Cardiac septum (tissue), 1 donor: ENCODE data around the gene NUP62CL. TPM values are rescaled to one million over a fixed set of nuclear protein-coding genes. Genes with fewer than 3 reads are reported as not detected.

Source experiments
- DNase-seq: peaks from one replicate; pipeline ENCODE4 v3.0.0-alpha.2; 2020; ENCODE audit warnings: low spot score
- intact Hi-C: fragments of 100-400 bp; cut with DNase I; formaldehyde crosslinking; loops from one replicate; pipeline ENCODE4 v1.14.0; 2022
- total RNA-seq: library from RNA; stranded (reverse); fragmentation: NEBNext Ultra II Directional; extraction: Animal tissue kit (Norgen Biotek cat#: 25700); gene quantifications from one replicate; pipeline ENCODE4 v1.2.1, GENCODE V29; 2021
- donor health status: DM: no; HTN: no; CAD: no.

NUP62CL gene
- total RNA-seq, 1 donor from 2014 or later: 1.3 TPM

DNA sequence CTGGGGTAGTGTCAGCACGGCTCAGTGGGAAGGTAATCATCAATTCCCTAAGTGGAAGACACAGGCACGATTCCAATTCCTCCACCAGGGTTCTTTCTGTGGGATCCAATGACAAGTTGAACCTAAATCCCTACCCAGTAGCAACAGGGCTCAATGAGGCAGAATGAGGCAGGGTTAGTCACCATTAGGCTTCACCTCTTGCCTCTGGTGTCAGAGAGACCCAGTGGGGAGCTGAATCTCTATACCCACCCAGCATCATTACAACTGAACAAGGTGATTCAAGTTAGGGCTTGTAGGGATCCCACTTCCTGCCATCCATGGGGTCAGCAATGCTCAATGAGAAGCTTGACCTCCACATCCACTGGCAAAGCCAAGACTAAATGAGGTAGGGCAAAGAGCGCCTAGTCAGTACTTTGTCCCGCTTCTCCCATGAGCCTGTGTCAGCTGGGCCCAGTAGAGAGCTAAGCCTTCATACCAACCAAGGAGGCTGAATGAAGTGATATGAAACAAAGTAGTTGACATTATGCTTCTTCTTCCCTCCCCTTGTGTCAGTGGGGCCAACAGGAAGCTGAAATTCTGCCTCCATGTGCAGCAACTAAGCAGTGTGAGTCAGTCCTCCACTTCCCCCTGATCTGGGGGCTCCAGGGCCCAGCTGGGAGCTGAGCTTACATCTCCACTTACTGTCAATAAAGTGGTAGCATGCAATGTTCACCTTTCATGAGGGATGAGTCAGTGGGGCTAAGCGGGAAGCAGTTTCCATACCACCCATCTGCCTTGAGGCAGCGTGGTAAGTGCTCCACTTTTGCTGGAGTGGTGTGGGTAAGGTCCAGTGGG, 51.2 kb downstream of the NUP62CL start:
- intact Hi-C loops: no loop called here
- no peak for DNase-seq

DNA sequence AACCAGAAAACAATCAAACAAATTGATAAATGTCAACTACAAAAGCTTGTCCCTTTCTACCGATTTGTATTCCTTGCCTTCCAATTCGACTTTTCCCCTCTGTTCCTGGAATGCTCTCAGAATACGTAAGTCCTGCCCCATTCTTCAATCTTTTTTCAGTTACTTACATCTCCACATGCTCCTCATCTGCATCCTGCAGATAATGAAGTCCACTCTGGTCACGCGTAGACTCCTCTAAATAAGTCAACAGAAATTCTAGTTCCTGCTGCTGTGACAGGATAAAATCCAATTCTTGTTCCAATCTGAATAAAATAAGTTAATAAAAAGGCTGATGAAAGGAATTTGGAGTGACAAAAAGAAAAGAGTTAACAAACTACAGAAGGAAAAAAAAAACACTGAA, 53.2 kb downstream of the NUP62CL start:
- intact Hi-C loops: no loop called here
- no peak for DNase-seq

DNA sequence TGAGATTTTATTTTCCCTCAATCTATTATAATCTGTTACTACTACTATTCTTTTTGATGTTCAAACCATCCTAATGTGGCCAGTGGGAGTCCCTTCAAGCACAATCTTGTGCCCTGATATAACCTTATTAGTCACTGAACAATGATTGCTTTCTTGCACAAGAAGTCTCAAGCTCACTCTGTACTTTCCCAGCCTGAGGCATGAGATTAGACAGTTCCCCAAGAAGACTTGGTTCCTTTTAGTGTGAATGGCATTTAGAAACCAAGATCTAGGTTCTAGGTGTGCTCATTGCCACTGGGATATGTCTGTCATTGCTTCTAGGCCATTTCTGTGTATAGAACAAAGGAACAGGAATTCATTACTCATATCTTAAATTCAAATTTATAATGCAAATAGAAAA, 59.6 kb downstream of the NUP62CL start:
- intact Hi-C loops: no loop called here
- no peak for DNase-seq

DNA sequence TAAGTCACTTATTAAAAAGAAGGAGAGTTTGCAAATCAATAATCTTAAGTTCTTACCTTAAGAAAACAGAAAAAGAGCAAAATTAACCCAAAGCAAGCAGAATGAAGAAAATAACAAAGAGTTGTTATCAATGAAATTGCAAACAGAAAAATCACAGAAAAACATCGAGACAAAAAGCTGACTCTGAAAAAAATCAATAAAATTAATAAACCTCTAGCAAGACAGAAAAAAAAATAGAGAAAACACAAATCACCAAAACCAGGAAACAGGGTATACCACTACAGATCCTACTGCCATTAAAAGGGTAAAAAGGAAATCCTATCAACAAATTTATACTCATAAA, 70.3 kb downstream of the NUP62CL start:
- intact Hi-C loops: no loop called here
- DNase-seq: no peak

DNA sequence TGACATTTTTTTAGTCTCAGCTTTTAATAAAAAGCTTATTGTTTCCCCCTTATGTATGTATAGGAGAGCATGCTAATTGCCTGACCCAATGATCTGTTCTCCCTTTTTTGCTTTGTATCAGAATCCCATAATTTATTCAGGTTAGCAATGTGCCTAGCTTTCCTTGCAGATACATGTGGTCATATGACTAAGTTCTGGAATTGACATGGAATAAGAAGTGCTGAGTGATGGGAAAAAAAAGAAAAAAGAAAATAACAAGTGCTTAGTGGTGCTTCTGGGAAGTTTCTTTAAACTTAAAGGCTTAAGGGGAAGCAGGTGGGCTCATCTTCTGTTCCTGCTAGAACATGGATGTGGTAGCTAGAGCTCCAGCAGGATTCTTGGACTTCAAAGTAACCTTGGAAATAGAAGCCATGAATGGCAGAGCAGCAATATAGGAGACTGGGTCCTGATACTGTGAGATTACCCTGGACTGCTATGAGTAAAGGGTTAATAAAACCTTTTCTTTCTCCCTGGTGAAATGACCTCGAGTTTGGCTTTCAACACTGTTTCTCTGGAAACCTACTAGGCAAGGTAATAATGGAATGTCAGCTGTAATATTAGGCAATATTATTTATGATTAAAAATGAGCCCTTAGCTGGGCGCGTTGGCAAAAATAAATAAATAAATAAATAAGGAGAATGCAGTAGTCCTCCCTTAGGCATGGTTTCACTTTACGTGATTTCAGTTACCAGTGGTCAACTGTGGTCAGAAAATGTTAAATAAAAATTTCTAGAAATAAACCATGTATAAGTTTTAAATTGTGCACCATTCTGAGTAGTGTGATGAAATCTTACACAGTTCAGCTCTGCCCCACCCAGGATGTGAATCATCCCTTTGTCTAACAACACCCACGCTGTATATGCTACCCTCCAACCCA, 70.9 kb downstream of the NUP62CL start:
- intact Hi-C loops: no loop called here
- DNase-seq: no peak

DNA sequence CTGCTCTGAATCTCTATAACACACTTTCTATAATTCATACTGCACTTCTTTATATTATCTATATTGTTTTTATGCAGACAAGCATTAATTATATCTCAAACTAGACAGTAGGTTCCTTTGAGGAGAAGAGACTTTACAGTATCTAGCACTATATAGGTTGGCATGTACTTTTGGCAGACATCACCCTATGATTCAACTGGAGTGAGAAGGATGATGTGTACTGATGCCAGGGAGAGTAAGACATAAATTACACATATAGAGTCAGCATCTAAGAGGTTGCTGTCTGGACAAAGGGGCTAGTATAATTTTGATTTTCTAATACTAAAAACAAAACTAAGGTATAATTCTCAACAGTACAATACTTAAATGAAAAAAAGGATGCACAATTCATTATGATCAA, 82.5 kb downstream of the NUP62CL start:
- intact Hi-C loops: no loop called here
- DNase-seq: no peak

DNA sequence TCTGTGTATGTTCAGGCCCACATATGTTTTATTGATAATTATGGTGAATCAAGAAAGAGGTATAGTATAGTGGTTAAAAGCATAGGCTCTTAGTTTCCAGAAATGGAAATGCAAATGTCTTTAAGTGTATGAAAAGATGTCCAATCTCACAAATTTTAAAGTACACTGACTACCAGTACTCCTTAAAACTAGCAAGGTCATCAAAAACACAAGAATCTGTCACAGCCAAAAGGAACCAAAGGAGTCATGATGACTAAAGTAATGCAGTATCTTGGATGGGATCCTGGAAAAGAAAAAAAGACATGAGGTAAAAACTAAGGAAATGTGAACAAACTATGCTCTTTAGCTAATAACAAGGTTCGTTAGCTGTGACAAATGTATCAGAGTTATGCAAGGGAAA, 87.0 kb downstream of the NUP62CL start:
- intact Hi-C loops: no loop called here
- DNase-seq: no peak

DNA sequence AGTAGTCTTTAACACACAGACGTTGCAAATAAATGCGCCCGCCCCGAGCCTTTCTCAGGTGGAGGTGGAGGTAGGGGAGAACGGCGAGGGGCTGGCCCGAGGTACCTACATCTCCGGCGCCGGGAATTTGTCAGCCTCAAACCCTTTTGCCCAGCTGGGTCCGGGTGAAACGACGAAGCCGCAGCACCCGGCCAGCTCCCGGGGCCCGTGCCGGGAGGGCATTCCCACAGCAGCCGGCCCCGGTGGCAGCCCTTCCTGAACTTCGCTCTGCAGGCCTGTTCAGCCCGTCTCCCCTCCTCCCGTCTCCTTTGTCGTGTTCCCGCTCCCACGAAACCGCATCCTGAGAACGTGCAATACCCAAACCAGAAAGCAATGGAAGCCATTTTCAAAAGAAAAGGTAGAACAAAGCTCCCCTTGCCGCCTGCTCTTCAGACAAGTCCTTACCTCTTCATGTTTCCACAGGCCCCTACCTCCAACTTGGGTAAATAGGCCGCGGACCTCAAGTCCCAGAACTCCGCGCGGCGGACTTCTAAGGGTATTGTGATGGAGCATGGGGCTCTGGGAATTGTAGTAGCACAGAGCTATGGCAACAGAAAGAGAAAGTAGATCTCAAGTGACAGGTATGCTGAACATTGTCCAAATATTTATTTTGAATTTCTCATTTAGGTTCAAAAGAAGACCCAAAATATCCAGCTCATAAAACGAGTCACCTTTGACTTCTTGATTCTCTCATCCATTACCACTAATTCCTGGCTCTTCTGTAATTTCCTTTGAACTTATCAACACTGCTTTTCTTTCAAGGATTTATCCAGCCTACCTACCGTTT, 87.7 kb downstream of the NUP62CL start, which contains the start of gene RBM41:
RBM41 (minus strand) TSS at position 501 of the 826 bp plus-strand sequence; CDS start at position 452, 49 bp downstream.
- DNase-seq: peak; percentile 84
- intact Hi-C loops: no loop called here

DNA sequence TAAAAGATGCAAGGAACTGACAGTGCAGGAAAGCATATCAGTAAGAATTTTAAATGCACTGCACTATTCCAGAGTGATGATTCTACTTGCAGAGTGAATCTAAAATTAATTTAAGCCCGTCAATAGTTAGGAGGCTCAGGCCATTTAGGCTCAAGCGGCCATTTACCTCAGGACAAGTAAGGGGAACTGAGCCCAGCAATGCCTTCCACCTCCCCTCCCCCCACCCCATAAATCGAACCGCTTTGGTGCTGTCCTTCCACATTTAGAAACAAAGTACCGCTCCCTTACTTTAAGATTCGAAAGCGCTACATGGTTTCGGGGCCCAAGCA, 88.3 kb downstream of the NUP62CL start:
- intact Hi-C loops: no loop called here
- DNase-seq: no peak

DNA sequence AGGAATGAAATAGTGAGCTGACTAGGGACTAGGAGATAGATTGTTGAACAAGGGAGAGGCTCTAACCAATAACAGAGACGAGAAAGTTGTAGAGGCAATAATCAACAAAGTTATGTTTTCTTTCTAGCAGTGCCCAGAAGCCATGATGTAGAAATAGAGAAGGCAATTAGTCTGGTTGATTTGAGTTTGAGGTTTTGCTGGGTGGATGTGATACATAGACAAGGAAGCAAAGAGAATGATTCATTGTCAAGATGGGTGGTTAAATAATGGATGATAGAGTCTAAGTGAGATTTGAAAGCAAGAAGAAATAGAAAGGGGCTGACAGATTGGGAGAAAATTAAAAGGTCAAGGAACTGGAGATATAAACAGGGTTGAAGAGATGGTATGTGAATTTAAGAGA, 98.8 kb downstream of the NUP62CL start:
- intact Hi-C loops: no loop called here
- DNase-seq: no peak

DNA sequence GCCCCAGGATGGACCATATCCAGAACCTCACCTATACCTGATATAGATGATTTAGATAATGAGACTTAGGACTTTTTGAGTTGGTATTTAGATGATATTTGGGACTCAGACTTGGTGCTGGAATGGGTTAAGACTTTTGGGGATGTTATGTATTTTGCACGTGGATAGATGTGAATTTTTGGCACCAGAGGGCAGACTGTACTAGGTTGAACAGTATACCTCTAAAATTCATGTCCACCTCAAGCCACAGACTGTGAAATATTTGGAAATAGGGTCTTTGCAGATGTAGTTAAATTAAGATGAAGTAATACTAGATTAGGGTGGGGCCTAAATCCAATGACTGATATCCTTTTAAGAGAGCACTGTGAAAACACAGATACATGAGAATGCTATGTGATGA, 103.3 kb downstream of the NUP62CL start:
- intact Hi-C loops: no loop called here

DNA sequence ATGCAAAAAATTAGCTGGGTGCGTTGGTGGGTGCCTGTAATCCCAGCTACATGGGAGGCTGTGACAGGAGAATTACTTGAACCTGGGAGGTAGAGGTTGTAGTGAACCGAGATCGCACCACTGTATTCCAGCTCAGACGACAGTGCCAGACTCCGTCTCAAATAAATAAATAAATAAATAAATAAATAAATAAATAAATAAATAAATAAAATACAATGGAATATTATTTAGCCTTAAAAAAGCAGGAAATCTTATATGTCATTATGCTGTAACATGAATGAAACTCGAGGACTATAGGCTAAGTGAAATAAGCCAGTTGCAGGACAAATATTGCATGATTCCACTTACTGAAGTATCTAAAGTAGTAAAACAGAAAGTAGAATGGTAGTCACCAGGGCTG, 130.1 kb downstream of the NUP62CL start:
- intact Hi-C loops: no loop called here
- DNase-seq: no peak

More for the DNA sequence above, 103.3 kb downstream of the NUP62CL start:
- DNase-seq: no peak

Other genes with a start within 250 kb of the NUP62CL start
- gene MORC4, start 206.2 kb downstream of the NUP62CL start, total RNA-seq: 3.6 TPM
- 15.5 TPM for gene RBM41, start 87.6 kb downstream of the NUP62CL start, total RNA-seq
- gene DNAAF6, start 178 bp upstream of the NUP62CL start, total RNA-seq: not detected
- gene FRMPD3, start 243.2 kb upstream of the NUP62CL start, total RNA-seq: 0.05 TPM